K562 (cell line): Measurements from ENCODE around the gene MTFMT. TPM values are rescaled to one million over a fixed set of nuclear protein-coding genes. Genes with fewer than 3 reads are reported as not detected.
A peak's percentile ranks its signal among the peaks of the same experiment; 100 is the strongest.

Experiments used
- ARID1B ChIP-seq: fragments of 450-650 bp; IDR thresholded peaks from 2 replicates; pipeline ENCODE4 v1.6.1; 2016; ENCODE audit warnings: antibody characterized with exemption, mild to moderate bottlenecking, inconsistent platforms
- BACH1 ChIP-seq: fragments of 200-800 bp; sonication (Bioruptor generic); IDR thresholded peaks from 2 replicates; pipeline ENCODE4 v1.6.1; 2016; ENCODE audit warnings: missing genetic modification characterization, missing compliant biosample characterization
- CBX5 ChIP-seq: IDR thresholded peaks from 2 replicates; pipeline ENCODE4 v1.6.1; 2014; ENCODE audit warnings: low read depth, borderline replicate concordance
- DACH1 ChIP-seq: fragments of 450-650 bp; IDR thresholded peaks from 2 replicates; pipeline ENCODE4 v1.6.1; 2018; ENCODE audit not compliant: partially characterized antibody
- EP400 ChIP-seq: fragments of 450-650 bp; IDR thresholded peaks from 2 replicates; pipeline ENCODE4 v1.6.1; 2017; ENCODE audit warnings: antibody characterized with exemption, mild to moderate bottlenecking, moderate library complexity
- ETV5 ChIP-seq: sonication (generic); formaldehyde crosslinking; IDR thresholded peaks from 2 replicates; pipeline ENCODE4 v1.4.0; 2020; ENCODE audit warnings: low read depth, mild to moderate bottlenecking, missing genetic modification reagents
- FUS ChIP-seq: fragments of 200-400 bp; formaldehyde crosslinking; optimal IDR thresholded peaks from 2 replicates; pipeline ENCODE3; 2017; ENCODE audit warnings: low read depth, low read length
- GABPB2 ChIP-seq: fragments of 250-450 bp; sonication (Bioruptor Pico); conservative IDR thresholded peaks from 2 replicates; pipeline ENCODE4 v1.5.1; 2021; ENCODE audit warnings: mild to moderate bottlenecking
- GATAD2A ChIP-seq: fragments of 450-650 bp; IDR thresholded peaks from 2 replicates; pipeline ENCODE4 v1.6.1; 2017
- HDAC3 ChIP-seq: fragments of 450-650 bp; IDR thresholded peaks from 2 replicates; pipeline ENCODE4 v1.6.1; 2018; ENCODE audit warnings: borderline replicate concordance, mild to moderate bottlenecking, moderate library complexity; ENCODE audit not compliant: partially characterized antibody
- HEY1 ChIP-seq: fragments of 250-450 bp; sonication (Bioruptor Pico); IDR thresholded peaks from 2 replicates; pipeline ENCODE4 v1.5.0; 2020; ENCODE audit warnings: mild to moderate bottlenecking, moderate library complexity, borderline replicate concordance
- MTA2 ChIP-seq: fragments of 450-650 bp; IDR thresholded peaks from 2 replicates; pipeline ENCODE4 v1.6.1; 2016; ENCODE audit warnings: low read depth
- NFIC ChIP-seq: fragments of 450-650 bp; IDR thresholded peaks from 2 replicates; pipeline ENCODE4 v1.6.1; 2017; ENCODE audit warnings: mild to moderate bottlenecking, inconsistent platforms
- NFIX ChIP-seq: fragments of 250-450 bp; sonication (Bioruptor Pico); IDR thresholded peaks from 2 replicates; pipeline ENCODE4 v1.4.0; 2020; ENCODE audit warnings: low read depth, mild to moderate bottlenecking, moderate library complexity
- NR2C1 ChIP-seq, 2 experiments: fragments of 450-650 bp; IDR thresholded peaks; 2 replicates each; pipeline ENCODE4 v1.6.1; 2017; ENCODE audit warnings: mild to moderate bottlenecking in 2 of 2, antibody characterized with exemption in 1 of 2, inconsistent platforms in 1 of 2, missing compliant biosample characterization in 1 of 2, missing genetic modification characterization in 1 of 2
- PHF8 ChIP-seq: fragments of 200-600 bp; sonication (generic); IDR thresholded peaks from 2 replicates; pipeline ENCODE4 v1.6.1; 2012; ENCODE audit warnings: mixed run types, mild to moderate bottlenecking, inconsistent platforms, low read length, moderate library complexity, borderline replicate concordance
- PRPF4 ChIP-seq: fragments of 200-400 bp; formaldehyde crosslinking; IDR thresholded peaks from one replicate; pipeline ENCODE4 v1.6.1; 2017; ENCODE audit warnings: low read length, low read depth, mild to moderate bottlenecking; ENCODE audit not compliant: insufficient read depth, poor library complexity, severe bottlenecking
- SFPQ ChIP-seq: fragments of 200-400 bp; formaldehyde crosslinking; IDR thresholded peaks from 2 replicates; pipeline ENCODE4 v1.6.1; 2017; ENCODE audit warnings: mild to moderate bottlenecking, low read depth, low read length, moderate library complexity
- SNAPC5 ChIP-seq: fragments of 250-450 bp; sonication (Bioruptor Pico); IDR thresholded peaks from 2 replicates; pipeline ENCODE4 v1.8.0; 2021; ENCODE audit warnings: moderate library complexity, mild to moderate bottlenecking, inconsistent platforms
- TRIM28 ChIP-seq: fragments of 450-650 bp; IDR thresholded peaks from 2 replicates; pipeline ENCODE4 v1.6.1; 2017
- XRCC5 ChIP-seq: fragments of 200-400 bp; formaldehyde crosslinking; IDR thresholded peaks from 2 replicates; pipeline ENCODE4 v1.6.1; 2017; ENCODE audit warnings: low read depth, mild to moderate bottlenecking, low read length
- ZKSCAN8 ChIP-seq: fragments of 200-800 bp; sonication (Bioruptor generic); IDR thresholded peaks from 2 replicates; pipeline ENCODE4 v1.6.1; 2016; ENCODE audit warnings: missing genetic modification characterization, missing compliant biosample characterization
- ZNF212 ChIP-seq: fragments of 450-650 bp; formaldehyde crosslinking; IDR thresholded peaks from 2 replicates; pipeline ENCODE4 v1.4.0; 2020; ENCODE audit warnings: mild to moderate bottlenecking
- ZNF584 ChIP-seq: fragments of 200-800 bp; sonication (Bioruptor generic); IDR thresholded peaks from 2 replicates; pipeline ENCODE4 v1.6.1; 2016; ENCODE audit warnings: low read depth, mild to moderate bottlenecking, missing genetic modification characterization, missing compliant biosample characterization
- ZSCAN29 ChIP-seq: fragments of 450-650 bp; IDR thresholded peaks from 2 replicates; pipeline ENCODE4 v1.6.1; 2017
- polyA plus RNA-seq, 8 experiments: library from polyadenylated mRNA; depleted of rRNA in 4 of 8; stranded (reverse) in 5 of 8; unstranded in 3 of 8; fragments of >200 nt; fragmentation: Nextera tagmentation in 2 of 8; fragmentation: Illumina TruSeq in 1 of 8; extraction: Ambion mirVana in 2 of 8; extraction: Trizol in 1 of 8; gene quantifications; 2 replicates each; pipeline versions ENCODE4 v1.2.1 to v1.2.3, GENCODE V29; 2011 to 2014; ENCODE audit warnings: inconsistent platforms in 1 of 8, missing spikeins in 1 of 8
- total RNA-seq, 7 experiments: library from RNA; depleted of rRNA in 6 of 7; stranded (reverse); fragments of >200 nt in 6 of 7; fragmentation: Illumina TruSeq in 2 of 7; extraction: Trizol in 2 of 7; gene quantifications; 2 replicates each; pipeline versions ENCODE4 v1.2.1 to v1.2.3, GENCODE V29; 2011 to 2021; ENCODE audit warnings: low replicate concordance in 1 of 7
- TF ChIP-seq, protein P1 (sequence below): sonication (generic); formaldehyde crosslinking; IDR thresholded peaks from 2 replicates; pipeline ENCODE4 v1.8.1; 2023; ENCODE audit warnings: mild to moderate bottlenecking, missing genetic modification reagents
- TF ChIP-seq, protein P2 (sequence below): sonication (generic); formaldehyde crosslinking; IDR thresholded peaks from 2 replicates; pipeline ENCODE4 v1.9.0; 2022; ENCODE audit warnings: mild to moderate bottlenecking, missing genetic modification reagents

The MTFMT gene
- total and polyA plus RNA-seq, 9 of the 15 experiments (the other 6 are each of a cell fraction or from before 2014, with no cell fraction given): 1.4 to 31.1 (median 16.2) TPM

GRCh38 chr15:65028921-65029735 lies at the start of gene MTFMT (continued):
- TF ChIP-seq, protein P1, sequence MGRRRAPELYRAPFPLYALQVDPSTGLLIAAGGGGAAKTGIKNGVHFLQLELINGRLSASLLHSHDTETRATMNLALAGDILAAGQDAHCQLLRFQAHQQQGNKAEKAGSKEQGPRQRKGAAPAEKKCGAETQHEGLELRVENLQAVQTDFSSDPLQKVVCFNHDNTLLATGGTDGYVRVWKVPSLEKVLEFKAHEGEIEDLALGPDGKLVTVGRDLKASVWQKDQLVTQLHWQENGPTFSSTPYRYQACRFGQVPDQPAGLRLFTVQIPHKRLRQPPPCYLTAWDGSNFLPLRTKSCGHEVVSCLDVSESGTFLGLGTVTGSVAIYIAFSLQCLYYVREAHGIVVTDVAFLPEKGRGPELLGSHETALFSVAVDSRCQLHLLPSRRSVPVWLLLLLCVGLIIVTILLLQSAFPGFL: no peak
- TF ChIP-seq TRIM28 (no peak), ETV5 (CRISPR knock-in tag) (no peak), XRCC5 (no peak), SFPQ (no peak), ZSCAN29 (no peak), CBX5 (no peak), PRPF4 (no peak), NR2C1 (IDR thresholded peaks at IDR 0.05) (no peak), NR2C1 (tag; IDR thresholded peaks at IDR 0.05) (no peak), DACH1 (no peak), GABPB2 (CRISPR knock-in tag) (no peak), NFIX (no peak), ZNF584 (no peak), PHF8 (peak; percentile 93), GATAD2A (no peak), HEY1 (CRISPR knock-in tag) (no peak), ZKSCAN8 (CRISPR knock-in tag) (no peak), HDAC3 (no peak), FUS (no peak), BACH1 (tag) (no peak), EP400 (peak; percentile 58; the same call in 1 of the 2 replicates), SNAPC5 (no peak), NFIC (peak; percentile 31; the same call in 1 of the 2 replicates), ZNF212 (no peak), MTA2 (no peak), ARID1B (no peak)
- TF ChIP-seq, protein P2, sequence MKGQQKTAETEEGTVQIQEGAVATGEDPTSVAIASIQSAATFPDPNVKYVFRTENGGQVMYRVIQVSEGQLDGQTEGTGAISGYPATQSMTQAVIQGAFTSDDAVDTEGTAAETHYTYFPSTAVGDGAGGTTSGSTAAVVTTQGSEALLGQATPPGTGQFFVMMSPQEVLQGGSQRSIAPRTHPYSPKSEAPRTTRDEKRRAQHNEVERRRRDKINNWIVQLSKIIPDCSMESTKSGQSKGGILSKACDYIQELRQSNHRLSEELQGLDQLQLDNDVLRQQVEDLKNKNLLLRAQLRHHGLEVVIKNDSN (CRISPR knock-in tag): no peak
